ENCODE data around the gene GLT1D1. TPM values are rescaled to one million over a fixed set of nuclear protein-coding genes. Genes with fewer than 3 reads are reported as not detected.

The GLT1D1 gene
- total RNA-seq, 1 experiment from 2014 or later: not detected

- no peak for DNase-seq (ENCODE audit: low read depth)
Measured at GRCh38 chr12:128961957-128962356, 108.7 kb downstream of the GLT1D1 start.

GRCh38 chr12:128966203-128966810 lies 113.0 kb downstream of the GLT1D1 start:
- DNase-seq (ENCODE audit: low read depth): no peak

DNA sequence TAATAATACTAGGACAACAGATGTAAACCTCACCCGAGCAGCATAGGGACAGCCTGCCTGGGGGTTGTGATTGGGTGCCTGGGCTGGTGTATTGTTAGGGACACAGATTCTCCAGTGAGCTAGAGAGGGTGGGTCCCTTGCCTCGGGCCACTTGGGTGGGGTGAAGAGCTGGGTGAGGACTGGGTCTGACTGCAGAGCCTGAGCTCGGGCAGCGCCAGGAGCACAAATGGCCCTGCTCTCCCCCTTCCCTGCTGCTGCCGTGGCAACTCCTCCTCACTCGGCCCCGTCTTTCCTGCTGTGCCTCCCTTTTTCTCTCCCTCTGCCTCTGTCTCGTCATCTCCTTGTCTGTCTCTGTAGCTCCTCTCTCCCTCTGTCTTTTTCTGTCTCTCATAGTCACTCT lies 115.4 kb downstream of the GLT1D1 start:
- DNase-seq (ENCODE audit: low read depth): no peak

GRCh38 chr12:128969480-128970055 lies 116.3 kb downstream of the GLT1D1 start:
- peak; percentile 46 for DNase-seq (ENCODE audit: low read depth)

DNA sequence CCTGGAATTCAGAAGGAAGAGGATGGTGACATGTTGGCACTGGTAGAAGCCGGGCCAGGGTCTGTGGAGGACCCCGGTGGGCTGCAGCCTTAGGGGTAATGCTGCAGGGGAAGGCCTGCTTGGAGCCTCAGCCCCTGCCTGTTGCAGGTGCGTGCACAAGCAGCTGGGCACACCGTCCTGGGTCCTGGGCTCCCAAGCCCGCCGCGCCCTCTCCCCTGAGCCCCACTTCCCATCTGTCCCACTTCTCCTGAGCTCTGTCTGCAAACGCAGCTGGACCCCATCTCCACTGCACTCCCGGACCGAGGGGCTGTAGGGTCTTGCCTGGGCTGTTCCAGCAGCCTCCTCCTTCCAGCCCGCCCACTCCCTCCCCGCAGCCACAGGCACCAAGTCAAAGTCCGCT lies 116.8 kb downstream of the GLT1D1 start:
- DNase-seq (ENCODE audit: low read depth): no peak

DNA sequence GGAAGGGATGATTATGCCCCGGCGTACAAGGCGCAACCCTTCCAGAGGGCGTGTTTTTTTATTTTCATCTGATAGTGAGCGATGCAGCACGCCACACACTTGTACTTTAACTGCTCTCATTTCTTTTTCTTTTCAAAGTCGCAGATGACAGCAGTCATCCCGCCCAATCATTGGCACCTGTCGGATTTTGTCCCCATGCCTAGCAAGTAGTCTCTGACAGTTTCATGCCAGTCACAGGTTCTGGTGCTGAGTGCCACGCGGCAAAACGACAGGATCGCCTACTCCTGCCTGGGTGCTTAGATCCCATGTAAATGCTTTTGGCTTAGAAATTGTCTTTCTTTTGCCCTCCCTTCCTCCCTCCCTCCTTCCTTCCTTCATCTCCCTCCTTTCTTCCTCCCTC lies 117.7 kb downstream of the GLT1D1 start:
- no peak for DNase-seq (ENCODE audit: low read depth)

- DNase-seq (ENCODE audit: low read depth): no peak
Measured at GRCh38 chr12:128971802-128972201, 118.5 kb downstream of the GLT1D1 start.

DNA sequence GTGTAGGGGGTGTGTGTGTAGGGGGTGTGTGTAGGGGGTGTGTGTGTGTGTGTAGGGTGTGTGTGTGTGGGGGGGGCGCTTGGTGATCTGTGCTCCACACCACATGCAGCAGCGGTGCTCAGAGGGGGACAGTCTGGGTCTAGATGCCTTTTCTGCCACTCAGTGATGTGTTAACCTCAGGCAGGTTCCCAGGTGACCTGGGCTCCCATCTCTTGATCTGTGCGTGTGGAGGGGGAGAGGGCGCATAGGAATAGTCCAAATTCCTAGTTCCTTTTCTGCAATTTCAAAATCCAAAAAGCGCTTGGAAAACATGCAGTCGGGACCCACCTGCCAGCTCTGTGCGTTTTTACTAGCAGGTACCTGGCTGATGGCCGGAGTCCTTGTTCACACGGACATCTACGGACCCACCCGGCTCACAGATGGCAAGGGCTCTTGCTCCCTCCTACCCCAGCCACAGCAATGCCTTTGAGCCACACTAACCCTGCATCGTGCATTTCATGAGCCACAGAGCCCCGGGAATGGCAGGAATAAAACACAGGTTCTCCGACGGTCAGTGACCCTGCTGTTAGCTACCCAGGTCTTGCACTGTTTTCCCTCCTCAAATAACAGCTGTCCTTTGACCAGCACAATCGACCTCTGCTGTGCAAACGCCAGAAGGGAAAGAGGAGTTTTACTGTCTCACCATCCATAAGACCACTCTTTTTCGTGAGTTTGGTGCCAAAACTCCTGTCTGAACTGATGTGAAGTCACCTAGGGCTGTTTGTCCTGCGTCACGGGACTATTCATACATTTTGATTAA lies 120.8 kb downstream of the GLT1D1 start:
- no peak for DNase-seq (ENCODE audit: low read depth)

- no peak for DNase-seq (ENCODE audit: low read depth)
Measured at GRCh38 chr12:128974881-128975280, 121.6 kb downstream of the GLT1D1 start.

DNA sequence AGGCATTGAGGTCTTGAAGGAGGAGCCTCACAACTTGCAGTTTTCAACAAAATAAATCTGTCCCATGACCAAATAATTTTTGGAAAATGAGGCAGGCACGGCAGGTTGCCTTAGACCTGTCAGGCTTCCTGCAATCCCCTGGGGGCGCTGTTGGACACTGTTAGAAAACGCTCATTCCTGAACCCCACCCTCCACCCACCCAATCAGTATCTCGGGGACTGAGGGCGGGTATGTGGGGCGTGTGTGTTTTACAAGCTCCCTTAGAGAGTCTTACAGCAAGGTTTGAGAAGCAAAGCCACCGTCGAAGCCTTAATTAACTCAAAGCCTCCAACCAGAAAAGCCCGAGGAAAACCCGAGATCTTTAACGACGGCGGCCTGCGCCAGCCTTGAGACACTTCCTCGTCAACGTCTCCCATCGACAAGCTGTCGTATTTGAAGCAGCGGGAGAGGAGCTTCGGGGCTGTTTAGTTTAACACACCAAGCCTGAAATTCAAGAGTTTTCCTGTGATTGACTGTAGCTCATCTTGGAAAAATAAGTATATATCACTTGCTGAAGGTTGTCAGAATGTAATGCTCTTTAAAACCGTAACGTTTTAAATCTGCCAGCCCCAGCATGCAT lies 123.0 kb downstream of the GLT1D1 start:
- no peak for DNase-seq (ENCODE audit: low read depth)

DNA sequence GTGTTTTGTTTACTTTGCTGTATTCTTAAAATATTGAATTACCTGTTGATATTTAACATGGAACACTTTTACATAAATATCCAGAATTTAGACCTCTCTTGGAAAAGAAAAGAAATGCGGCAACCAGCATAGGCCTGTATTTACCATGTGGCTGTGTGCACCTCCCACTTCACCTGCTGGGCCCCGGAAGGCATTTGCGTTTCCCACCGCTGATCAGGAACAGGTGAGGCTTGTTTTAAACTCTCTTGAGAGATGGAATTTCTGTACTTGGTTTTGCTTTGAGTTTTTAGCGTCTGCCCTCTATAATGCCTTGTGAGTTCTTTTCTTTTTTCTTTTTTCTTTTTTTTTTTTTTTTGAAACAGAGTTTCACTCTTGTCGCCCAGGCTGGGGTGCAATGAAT lies 124.2 kb downstream of the GLT1D1 start:
- no peak for DNase-seq (ENCODE audit: low read depth)

- no peak for DNase-seq (ENCODE audit: low read depth)
Measured at GRCh38 chr12:128978067-128978466, 124.8 kb downstream of the GLT1D1 start.

DNA sequence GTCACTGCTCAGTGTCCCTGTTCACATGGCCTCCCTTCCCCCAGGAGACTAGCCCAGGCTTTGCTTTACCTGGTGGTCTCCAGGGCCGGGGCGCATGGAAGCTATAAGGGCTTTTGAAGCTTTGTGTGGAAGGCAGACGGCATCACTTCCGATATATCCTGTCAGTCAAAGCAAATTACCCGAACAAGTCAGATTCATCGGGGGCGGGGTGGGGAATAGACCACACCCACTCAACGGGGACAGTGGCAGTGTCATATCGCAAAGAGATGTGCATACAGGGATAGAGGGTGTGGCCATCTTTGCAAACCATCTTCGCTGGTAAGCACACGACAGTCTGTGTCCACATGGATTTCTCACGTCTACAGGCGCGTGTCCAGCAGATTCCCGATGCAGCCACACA lies 127.3 kb downstream of the GLT1D1 start:
- DNase-seq (ENCODE audit: low read depth): no peak

GRCh38 chr12:128981971-128982533 lies 128.8 kb downstream of the GLT1D1 start:
- DNase-seq (ENCODE audit: low read depth): no peak

DNA sequence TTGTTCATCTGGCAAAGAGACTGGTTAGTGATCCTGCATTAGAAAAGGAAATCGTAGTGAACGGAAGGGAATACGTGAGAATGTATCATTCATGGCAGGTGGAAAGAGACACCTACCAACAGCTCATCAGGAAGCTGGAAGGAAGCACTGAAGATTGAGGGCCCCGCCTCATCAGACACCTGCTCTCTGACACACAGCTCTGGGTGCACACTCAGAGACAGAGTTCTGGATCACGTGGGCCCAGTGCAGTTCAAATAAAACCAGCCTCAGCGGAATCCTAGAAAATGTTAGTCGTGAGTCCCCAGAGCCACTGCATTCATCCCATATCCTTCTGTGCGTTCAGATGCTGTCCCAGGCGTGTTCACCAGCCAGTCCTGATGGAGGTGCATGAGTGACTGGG lies 129.7 kb downstream of the GLT1D1 start:
- no peak for DNase-seq (ENCODE audit: low read depth)

GRCh38 chr12:128983371-128983770 lies 130.1 kb downstream of the GLT1D1 start:
- no peak for DNase-seq (ENCODE audit: low read depth)

DNA sequence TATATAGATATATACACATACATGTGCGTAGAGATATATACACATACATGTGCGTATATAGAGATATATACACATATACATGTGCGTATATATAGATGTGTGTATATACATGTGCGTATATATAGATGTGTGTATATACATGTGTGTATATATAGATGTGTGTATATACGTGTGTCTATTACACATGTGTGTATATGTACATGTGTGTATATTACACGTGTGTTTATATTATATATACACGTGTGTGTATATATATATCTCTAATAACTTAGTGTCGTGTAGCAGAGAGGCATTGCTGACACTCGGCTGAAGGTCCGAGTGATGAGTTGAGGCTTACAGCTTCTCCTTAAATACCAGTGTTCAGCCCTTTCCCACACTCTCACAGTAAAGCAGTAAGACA lies 133.7 kb downstream of the GLT1D1 start:
- no peak for DNase-seq (ENCODE audit: low read depth)

- DNase-seq (ENCODE audit: low read depth): no peak
Measured at GRCh38 chr12:128989287-128989686, 136.0 kb downstream of the GLT1D1 start.

GRCh38 chr12:128991716-128992115 lies 138.4 kb downstream of the GLT1D1 start:
- no peak for DNase-seq (ENCODE audit: low read depth)

GRCh38 chr12:128992116-128992515 lies 138.8 kb downstream of the GLT1D1 start:
- no peak for DNase-seq (ENCODE audit: low read depth)

GRCh38 chr12:128992550-128992949 lies 139.3 kb downstream of the GLT1D1 start:
- DNase-seq (ENCODE audit: low read depth): no peak

DNA sequence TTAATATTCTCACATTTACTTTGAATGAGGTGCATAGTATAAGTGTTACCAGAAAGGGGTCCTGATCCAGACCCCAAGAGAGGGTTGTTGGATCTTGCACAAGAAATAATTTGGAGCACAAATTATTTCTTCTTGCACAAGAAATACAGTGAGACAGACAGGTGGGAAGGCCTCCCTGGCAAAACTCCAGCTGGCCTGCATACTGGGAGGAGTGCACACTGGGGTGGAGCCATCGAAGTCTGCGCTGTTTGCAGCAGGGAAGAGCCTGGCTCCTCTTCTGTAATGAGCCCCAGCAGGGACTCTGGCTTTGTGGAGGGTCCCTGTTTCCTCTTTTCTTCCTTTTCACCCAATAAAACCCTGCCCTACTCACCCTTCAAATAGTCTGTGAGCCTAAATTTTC lies 141.6 kb downstream of the GLT1D1 start:
- no peak for DNase-seq (ENCODE audit: low read depth)

Measured in HT1080 (cell line).